ENCODE measurements around the gene NANOS2. TPM values are rescaled to one million over a fixed set of nuclear protein-coding genes. Genes with fewer than 3 reads are reported as not detected.

NANOS2 gene
- total and polyA plus RNA-seq, 2 of the 13 experiments (the other 11 are each of a cell fraction or from before 2014, with no cell fraction given), result not detected

DNA sequence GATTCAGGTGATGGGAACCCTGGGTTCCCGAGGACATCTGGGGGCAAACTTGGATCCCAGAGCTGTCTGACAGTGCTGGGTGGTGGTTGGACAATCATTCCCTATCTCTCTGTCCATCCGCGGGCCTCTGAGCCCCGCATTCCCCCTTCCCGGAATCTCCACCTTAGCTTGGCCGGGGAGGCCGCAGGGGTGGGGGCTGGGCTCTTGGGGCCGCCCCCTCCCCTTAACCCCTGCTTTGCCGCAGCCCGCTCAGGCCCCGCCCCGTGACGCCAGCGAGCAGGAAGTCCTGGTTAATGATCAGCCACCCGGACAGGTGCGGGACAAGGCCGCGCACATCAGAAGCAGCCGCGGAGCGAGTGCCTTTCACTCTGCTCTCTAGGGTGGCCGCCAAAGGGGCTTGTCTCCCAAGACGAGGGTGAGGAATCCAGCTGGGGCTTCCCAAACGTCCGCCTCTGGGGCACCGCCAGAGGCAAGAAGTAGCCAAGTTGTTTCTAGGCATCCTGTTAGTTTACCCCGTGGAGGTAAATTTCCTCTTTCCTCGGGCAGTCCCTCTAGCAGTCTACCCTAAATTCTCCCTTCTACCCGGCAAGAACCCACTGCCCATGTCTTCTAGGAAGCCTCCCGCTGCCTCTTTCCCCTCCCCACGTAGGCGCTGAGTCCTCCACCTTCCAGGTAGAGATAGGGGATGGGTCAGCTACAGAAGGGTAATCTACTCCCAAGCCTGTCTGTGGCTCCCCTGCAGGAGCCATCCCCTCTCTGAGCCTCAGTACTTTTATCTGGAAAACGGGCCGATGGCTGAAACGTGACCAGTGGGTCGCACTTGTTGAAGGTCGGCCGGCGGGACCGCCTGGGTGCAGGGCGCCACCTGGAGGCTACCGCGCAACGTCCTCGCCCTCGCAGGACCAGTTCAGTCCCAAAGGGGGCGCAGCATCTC lies 31.7 kb downstream of the NANOS2 start (continued):
- TF ChIP-seq GRHL1 (CRISPR knock-in tag; conservative IDR thresholded peaks at IDR 0.05), result no peak
- no peak for TF ChIP-seq ATF7 (IDR thresholded peaks at IDR 0.05)
- no peak; the same call in 1 of the 2 replicates for TF ChIP-seq ATF7 (CRISPR knock-in tag; IDR thresholded peaks at IDR 0.05)
- TF ChIP-seq SIN3A (IDR thresholded peaks at IDR 0.05; ENCODE audit: borderline replicate concordance, low read depth, low read length), result peak; percentile 30; the same call in 1 of the 2 replicates
- TF ChIP-seq ZC3H13 (CRISPR knock-in tag; IDR thresholded peaks at IDR 0.05), result peak; percentile 100
- TF ChIP-seq RXRA (CRISPR knock-in tag; IDR thresholded peaks at IDR 0.05), result peak; percentile 57; the same call in 1 of the 2 replicates
- peak; percentile 77; the same call in 1 of the 2 replicates for TF ChIP-seq TAF1 (CRISPR knock-in tag; IDR thresholded peaks at IDR 0.05)
- no peak for TF ChIP-seq HMGA1 (CRISPR knock-in tag; conservative IDR thresholded peaks at IDR 0.05)
- peak; percentile 53 for TF ChIP-seq ZNF816 (CRISPR knock-in tag; IDR thresholded peaks at IDR 0.05; ENCODE audit: borderline replicate concordance)
- no peak for TF ChIP-seq BCLAF1 (IDR thresholded peaks at IDR 0.05)
- 0 out of 2 replicates have a peak, but pooled peaks have one; percentile 52 for TF ChIP-seq ZNF550 (CRISPR knock-in tag; IDR thresholded peaks at IDR 0.05; ENCODE audit: borderline replicate concordance)
- TF ChIP-seq ZNF501 (CRISPR knock-in tag; IDR thresholded peaks at IDR 0.05), result peak; percentile 90
- 0 out of 2 replicates have a peak, but pooled peaks have one; percentile 35 for TF ChIP-seq BORCS8-MEF2B (CRISPR knock-in tag; IDR thresholded peaks at IDR 0.05)
- 0 out of 2 replicates have a peak, but pooled peaks have one; percentile 30 for TF ChIP-seq WIZ (CRISPR knock-in tag; IDR thresholded peaks at IDR 0.05)
- TF ChIP-seq, protein P1, sequence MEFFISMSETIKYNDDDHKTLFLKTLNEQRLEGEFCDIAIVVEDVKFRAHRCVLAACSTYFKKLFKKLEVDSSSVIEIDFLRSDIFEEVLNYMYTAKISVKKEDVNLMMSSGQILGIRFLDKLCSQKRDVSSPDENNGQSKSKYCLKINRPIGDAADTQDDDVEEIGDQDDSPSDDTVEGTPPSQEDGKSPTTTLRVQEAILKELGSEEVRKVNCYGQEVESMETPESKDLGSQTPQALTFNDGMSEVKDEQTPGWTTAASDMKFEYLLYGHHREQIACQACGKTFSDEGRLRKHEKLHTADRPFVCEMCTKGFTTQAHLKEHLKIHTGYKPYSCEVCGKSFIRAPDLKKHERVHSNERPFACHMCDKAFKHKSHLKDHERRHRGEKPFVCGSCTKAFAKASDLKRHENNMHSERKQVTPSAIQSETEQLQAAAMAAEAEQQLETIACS (CRISPR knock-in tag; IDR thresholded peaks at IDR 0.05), result 0 out of 2 replicates have a peak, but pooled peaks have one; percentile 36
- TF ChIP-seq SYNCRIP (IDR thresholded peaks at IDR 0.05; ENCODE audit: insufficient read depth, low read depth, low read length), result no peak
- no peak for TF ChIP-seq ZNF335 (CRISPR knock-in tag; IDR thresholded peaks at IDR 0.05)
- TF ChIP-seq GATAD1 (CRISPR knock-in tag; IDR thresholded peaks at IDR 0.05), result peak; percentile 57
- peak; percentile 78; the same call in 1 of the 2 replicates for TF ChIP-seq ZNF230 (CRISPR knock-in tag; IDR thresholded peaks at IDR 0.05)
- no peak for TF ChIP-seq ZNF496 (CRISPR knock-in tag; IDR thresholded peaks at IDR 0.05; ENCODE audit: insufficient replicate concordance)
- TF ChIP-seq CEBPB (IDR thresholded peaks at IDR 0.05; ENCODE audit: borderline replicate concordance, low read depth, low read length), result no peak
- TF ChIP-seq KDM4B (CRISPR knock-in tag; IDR thresholded peaks at IDR 0.05), result peak; percentile 86; the same call in 1 of the 2 replicates
- TF ChIP-seq THAP11 (CRISPR knock-in tag; IDR thresholded peaks at IDR 0.05), result peak; percentile 87

Measured in HepG2 (cell line).